Right atrium auricular region (tissue), 2 donors: ENCODE data around the gene TMEM168. TPM values are rescaled to one million over a fixed set of nuclear protein-coding genes. Genes with fewer than 3 reads are reported as not detected.

Experiments
- DNase-seq: peaks from one replicate; pipeline ENCODE4 v3.0.0-alpha.2; 2019; ENCODE audit warnings: low spot score
- H3K27ac ChIP-seq, 2 donors: fragments of 200-600 bp; sonication (generic); 1 replicate in 1 of 2; 2 replicates in 1 of 2; pipeline ENCODE4 v1.5.1; 2016 to 2019
- H3K27me3 ChIP-seq, 2 donors: fragments of 200-600 bp; sonication (generic); one replicate each; pipeline versions ENCODE4 v1.5.1 to v1.6.0; 2017 to 2019
- H3K36me3 ChIP-seq: fragments of 200-600 bp; sonication (generic); one replicate; pipeline ENCODE4 v1.5.1; 2016
- H3K4me1 ChIP-seq, 2 donors: fragments of 200-600 bp; sonication (generic); one replicate each; pipeline versions ENCODE4 v1.5.1 to v1.6.0; 2017 to 2019
- H3K4me3 ChIP-seq, 2 donors: fragments of 200-600 bp; sonication (generic); 1 replicate in 1 of 2; 2 replicates in 1 of 2; pipeline ENCODE4 v1.5.1; 2017 to 2019; ENCODE audit warnings: mild to moderate bottlenecking in 1 of 2, moderate library complexity in 1 of 2
- H3K9me3 ChIP-seq, 2 donors: fragments of 200-600 bp; sonication (generic); one replicate each; pipeline ENCODE4 v1.5.1; 2019
- total RNA-seq, 2 donors: library from RNA; depleted of rRNA; stranded (reverse); fragments of >200 nt; gene quantifications; one replicate each; pipeline ENCODE4 v1.1.0, GENCODE V29; 2016
- TF ChIP-seq, protein P1 (sequence below), 2 donors: fragments of 200-600 bp; sonication (generic); IDR thresholded peaks; one replicate each; pipeline ENCODE4 v1.5.1; 2019; ENCODE audit warnings: antibody characterized with exemption in 2 of 2

The TMEM168 gene
- total RNA-seq, 2 donors from 2014 or later: 15.1 to 16.8 TPM

DNA sequence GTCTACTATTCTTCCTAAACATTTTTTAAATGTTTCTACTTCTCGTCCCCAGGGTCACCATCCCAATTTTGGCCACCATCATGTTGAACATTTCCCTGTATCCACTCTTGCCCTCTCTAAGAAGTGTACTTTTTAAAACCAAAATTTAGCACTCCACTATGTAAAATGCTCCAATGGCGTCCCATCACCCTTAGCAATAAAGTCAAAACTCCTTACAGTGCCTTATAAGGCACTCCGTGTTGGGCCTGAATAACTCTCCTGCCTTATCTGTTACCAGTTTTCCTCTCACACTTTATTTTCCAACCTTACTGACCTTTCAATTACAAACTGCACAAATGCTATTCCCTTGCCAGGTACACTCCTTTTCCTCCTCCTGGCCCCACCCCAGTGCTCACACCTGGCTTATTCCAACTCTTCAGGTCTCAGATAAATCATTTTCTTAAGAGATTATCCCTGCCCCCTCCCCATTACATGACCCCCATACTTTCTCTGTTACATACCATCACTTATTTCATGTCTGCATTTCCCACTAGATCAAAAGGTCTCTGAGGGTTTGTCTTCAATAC is 1.3 kb downstream of the TMEM168 start:
- H3K27me3 ChIP-seq: no peaks in the 10 kb centered on the region

DNA sequence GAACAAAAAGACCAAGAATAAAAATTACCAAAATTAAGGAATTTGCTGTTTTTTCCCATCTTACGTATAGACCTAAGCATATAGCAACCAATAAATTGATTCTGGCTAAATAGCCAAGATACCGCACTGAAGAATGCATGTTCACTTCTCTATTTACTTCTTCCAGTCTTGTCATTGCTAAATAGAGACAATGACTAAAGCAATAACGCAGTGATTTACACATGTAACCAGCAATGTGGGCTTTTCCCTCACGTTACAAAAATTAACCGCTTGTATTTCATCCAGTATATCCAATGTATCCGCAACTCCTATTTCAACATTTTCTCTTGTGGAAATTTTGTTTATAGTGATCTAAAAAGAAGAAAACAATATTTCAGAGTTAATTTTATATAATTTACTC is 5.6 kb downstream of the TMEM168 start:
- H3K27ac ChIP-seq: no peak overlapping the region
- H3K27me3 ChIP-seq: no peaks in the 10 kb centered on the region
- TF ChIP-seq, protein P1, sequence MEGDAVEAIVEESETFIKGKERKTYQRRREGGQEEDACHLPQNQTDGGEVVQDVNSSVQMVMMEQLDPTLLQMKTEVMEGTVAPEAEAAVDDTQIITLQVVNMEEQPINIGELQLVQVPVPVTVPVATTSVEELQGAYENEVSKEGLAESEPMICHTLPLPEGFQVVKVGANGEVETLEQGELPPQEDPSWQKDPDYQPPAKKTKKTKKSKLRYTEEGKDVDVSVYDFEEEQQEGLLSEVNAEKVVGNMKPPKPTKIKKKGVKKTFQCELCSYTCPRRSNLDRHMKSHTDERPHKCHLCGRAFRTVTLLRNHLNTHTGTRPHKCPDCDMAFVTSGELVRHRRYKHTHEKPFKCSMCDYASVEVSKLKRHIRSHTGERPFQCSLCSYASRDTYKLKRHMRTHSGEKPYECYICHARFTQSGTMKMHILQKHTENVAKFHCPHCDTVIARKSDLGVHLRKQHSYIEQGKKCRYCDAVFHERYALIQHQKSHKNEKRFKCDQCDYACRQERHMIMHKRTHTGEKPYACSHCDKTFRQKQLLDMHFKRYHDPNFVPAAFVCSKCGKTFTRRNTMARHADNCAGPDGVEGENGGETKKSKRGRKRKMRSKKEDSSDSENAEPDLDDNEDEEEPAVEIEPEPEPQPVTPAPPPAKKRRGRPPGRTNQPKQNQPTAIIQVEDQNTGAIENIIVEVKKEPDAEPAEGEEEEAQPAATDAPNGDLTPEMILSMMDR (IDR thresholded peaks at IDR 0.05): no peak
- peaks cover 0 to 25% of the 10 kb centered on the region in 2 donors for H3K4me1 ChIP-seq
- no peak overlapping the region for H3K4me3 ChIP-seq
- H3K36me3 ChIP-seq: peaks cover 8% of the 10 kb centered on the region
- DNase-seq: no peak
- H3K9me3 ChIP-seq: no peaks in the 10 kb centered on the region

More for the DNA sequence above, 1.3 kb downstream of the TMEM168 start:
- Histone ChIP-seq H3K36me3 (peaks cover 2% of the 10 kb centered on the region), H3K4me1 (peaks cover 0 to 16% of the 10 kb centered on the region in 2 donors), H3K4me3 (peak overlapping the region in 1 of 2 donors; percentile 80), H3K9me3 (no peaks in the 10 kb centered on the region), H3K27ac (peak overlapping the region in 1 of 2 donors; percentile 91)
- TF ChIP-seq, protein P1 (IDR thresholded peaks at IDR 0.05): no peak
- DNase-seq: no peak

GRCh38 chr7:112782498-112782897 is 7.7 kb downstream of the TMEM168 start:
- Histone ChIP-seq H3K27me3 (no peaks in the 10 kb centered on the region), H3K9me3 (no peaks in the 10 kb centered on the region), H3K4me3 (no peak overlapping the region), H3K36me3 (peaks cover 8% of the 10 kb centered on the region), H3K27ac (no peak overlapping the region), H3K4me1 (peaks cover 0 to 8% of the 10 kb centered on the region in 2 donors)
- DNase-seq: no peak
- TF ChIP-seq, protein P1 (IDR thresholded peaks at IDR 0.05): no peak

DNA sequence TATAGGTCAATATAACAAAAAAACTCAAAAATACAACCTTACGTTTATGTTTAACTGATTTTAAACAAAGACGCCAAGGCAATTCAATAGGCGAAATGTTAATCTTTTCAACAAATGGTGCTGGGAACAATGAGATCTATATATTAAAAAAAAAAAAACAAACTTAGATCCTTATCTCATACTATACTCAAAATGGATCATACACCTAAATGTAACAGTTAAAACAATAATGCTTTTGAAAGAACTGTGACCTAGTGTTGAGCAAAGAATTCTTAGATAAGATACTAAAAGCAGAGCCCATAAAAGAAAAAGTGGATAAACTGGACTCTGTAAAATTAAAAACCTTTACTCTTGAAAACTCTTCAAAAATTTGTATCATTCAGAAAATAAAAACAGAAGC is 8.6 kb downstream of the TMEM168 start:
- Histone ChIP-seq H3K9me3 (no peaks in the 10 kb centered on the region), H3K4me3 (no peak overlapping the region), H3K27me3 (no peaks in the 10 kb centered on the region), H3K4me1 (peaks cover 0 to 8% of the 10 kb centered on the region in 2 donors), H3K27ac (no peak overlapping the region), H3K36me3 (peaks cover 8% of the 10 kb centered on the region)
- no peak for DNase-seq
- TF ChIP-seq, protein P1 (IDR thresholded peaks at IDR 0.05): no peak

- TF ChIP-seq, protein P1 (IDR thresholded peaks at IDR 0.05): no peak
- H3K27ac ChIP-seq: no peak overlapping the region
- peaks cover 0 to 8% of the 10 kb centered on the region in 2 donors for H3K4me1 ChIP-seq
- no peaks in the 10 kb centered on the region for H3K27me3 ChIP-seq
- H3K9me3 ChIP-seq: no peaks in the 10 kb centered on the region
- H3K36me3 ChIP-seq: peaks cover 8% of the 10 kb centered on the region
- H3K4me3 ChIP-seq: no peak overlapping the region
- DNase-seq: no peak
Observed at GRCh38 chr7:112781110-112781509, 9.1 kb downstream of the TMEM168 start.

DNA sequence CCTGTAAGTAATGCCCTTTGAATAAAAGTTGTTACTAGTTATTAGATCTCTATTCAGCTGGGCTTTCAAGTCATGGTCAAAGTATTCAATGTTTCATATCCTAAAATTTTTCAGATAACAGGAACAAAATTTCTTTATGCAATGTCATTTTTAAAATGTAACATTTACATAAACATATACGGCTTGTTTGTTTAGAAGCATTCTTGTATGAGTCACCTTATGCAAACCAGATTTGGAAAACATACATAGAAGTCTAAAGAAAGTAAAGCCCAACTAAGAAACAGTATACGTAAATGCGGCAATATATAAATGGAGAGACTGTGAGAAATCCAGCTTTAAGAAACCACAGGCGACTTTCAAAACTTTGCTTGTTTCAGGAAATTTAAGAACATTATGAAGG is 10.5 kb downstream of the TMEM168 start:
- H3K4me3 ChIP-seq: no peak overlapping the region

More for the DNA sequence above, 10.5 kb downstream of the TMEM168 start:
- Histone ChIP-seq H3K27ac (no peak overlapping the region), H3K4me1 (peaks cover 0 to 8% of the 10 kb centered on the region in 2 donors), H3K27me3 (no peaks in the 10 kb centered on the region), H3K36me3 (peaks cover 8% of the 10 kb centered on the region), H3K9me3 (no peaks in the 10 kb centered on the region)
- no peak for DNase-seq
- TF ChIP-seq, protein P1 (IDR thresholded peaks at IDR 0.05): no peak
